Retinal pigment epithelial cell (primary cell): ENCODE measurements around the gene SRL.

Source experiments
- DNase-seq: peaks from one replicate; pipeline ENCODE4 v3.0.0-alpha.2; 2010; ENCODE audit warnings: low read depth
- H3K4me3 ChIP-seq: 2 replicates; pipeline ENCODE4 v1.5.1; 2011; ENCODE audit warnings: mild to moderate bottlenecking, low read length, control low read depth, moderate library complexity
- CTCF ChIP-seq: conservative IDR thresholded peaks from 2 replicates; pipeline ENCODE4 v1.5.1; 2011; ENCODE audit warnings: low read depth, low read length, control low read depth, inconsistent platforms

Gene SRL

GRCh38 chr16:4208341-4208751, 33.5 kb downstream of the SRL start:
- TF ChIP-seq CTCF = no peak
- no peak overlapping the region for H3K4me3 ChIP-seq
- no peak for DNase-seq

DNA sequence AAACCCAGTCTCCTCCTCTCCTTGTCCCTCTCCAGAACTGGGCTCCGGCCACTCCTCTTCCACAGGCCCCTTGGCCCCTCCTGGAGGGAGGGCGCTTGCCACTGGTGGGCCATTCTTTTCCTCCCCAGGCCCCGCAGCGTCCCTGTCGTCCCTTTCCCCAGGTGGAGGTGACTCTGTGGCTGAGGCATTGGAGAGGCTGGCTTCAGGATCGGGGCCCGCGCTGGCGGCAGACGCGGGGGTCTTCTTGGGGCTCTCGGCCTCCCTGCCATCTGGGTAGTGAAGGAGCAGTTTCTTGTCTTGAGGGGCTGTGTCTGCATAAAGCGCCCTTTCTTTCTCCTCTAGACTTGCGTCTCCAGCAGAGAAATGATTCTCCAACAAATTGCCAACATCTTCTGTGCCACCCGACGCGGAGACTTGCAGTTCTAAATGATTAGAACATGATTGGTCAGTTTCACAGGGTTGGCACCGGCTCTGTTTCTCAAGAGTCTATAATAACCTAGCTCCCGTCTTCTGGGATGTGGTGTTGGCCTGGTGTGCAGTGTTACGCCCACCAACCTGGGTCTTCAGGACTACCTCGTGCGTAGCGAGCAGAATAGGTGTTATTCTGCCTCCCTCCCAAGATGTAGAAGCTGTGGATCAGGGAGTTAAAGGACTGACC, 34.1 kb downstream of the SRL start:
- DNase-seq = no peak
- H3K4me3 ChIP-seq = no peak overlapping the region
- no peak for TF ChIP-seq CTCF

- no peak for DNase-seq
- TF ChIP-seq CTCF = no peak
- no peak overlapping the region for H3K4me3 ChIP-seq
Observed at GRCh38 chr16:4207229-4207628, 34.7 kb downstream of the SRL start.

- H3K4me3 ChIP-seq = no peak overlapping the region
- no peak for DNase-seq
- no peak for TF ChIP-seq CTCF
Observed at GRCh38 chr16:4206680-4207079, 35.2 kb downstream of the SRL start.

DNA sequence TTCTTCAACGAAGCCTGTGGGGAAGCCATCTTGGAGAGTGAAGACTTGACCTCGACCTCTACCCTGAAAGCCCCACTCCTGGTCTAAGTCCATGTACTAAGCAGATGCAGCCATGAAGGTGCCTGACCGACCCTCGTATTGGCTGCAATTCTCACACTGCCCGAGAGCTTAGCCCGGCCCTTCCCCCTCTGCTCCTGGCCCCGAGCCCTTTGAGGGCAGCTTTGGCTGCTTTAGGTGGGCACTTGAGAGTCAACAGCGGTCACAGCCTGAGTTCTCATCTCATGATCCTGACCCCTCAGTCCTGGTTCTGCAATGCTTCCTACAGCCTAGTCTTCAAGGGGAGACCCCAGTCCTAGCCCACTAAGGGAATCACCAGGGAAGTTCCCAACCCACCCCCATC, 35.9 kb downstream of the SRL start:
- no peak for TF ChIP-seq CTCF
- no peak overlapping the region for H3K4me3 ChIP-seq
- DNase-seq = no peak

- no peak for DNase-seq
- H3K4me3 ChIP-seq = no peak overlapping the region
- TF ChIP-seq CTCF = no peak
Observed at GRCh38 chr16:4204521-4204920, 37.4 kb downstream of the SRL start.

DNA sequence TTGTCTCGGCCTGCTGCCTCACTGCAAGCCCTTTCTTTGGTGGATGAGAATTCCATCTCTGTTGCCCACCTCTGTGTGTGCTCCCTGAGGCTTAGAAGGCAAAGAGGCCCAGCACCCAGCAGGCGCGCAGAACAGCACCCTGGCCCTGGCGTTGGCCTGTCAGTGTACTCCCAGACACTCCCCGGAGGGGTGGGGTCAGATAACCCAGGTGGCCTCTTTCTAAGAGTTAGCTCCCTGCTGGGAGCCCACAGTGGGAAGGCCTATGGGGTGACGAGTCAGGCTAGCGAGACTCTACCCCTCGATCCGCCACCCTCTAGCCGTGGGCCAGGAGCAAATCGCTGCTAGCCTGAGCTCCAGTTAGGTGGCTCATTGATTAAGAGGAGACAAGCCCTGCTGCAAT, 38.1 kb downstream of the SRL start:
- no peak for DNase-seq
- no peak for TF ChIP-seq CTCF
- no peak overlapping the region for H3K4me3 ChIP-seq
